Vagina (tissue), 2 donors: Measurements from ENCODE around the gene YTHDC2. TPM values are rescaled to one million over a fixed set of nuclear protein-coding genes. Genes with fewer than 3 reads are reported as not detected.

ENCODE experiments used
- DNase-seq, 2 donors: peaks; one replicate each; pipeline ENCODE4 v3.0.0-alpha.2; 2017; ENCODE audit errors: extremely low spot score in 2 of 2
- H3K27ac ChIP-seq: fragments of 200-600 bp; sonication (generic); one replicate; pipeline ENCODE4 v1.5.1; 2019
- H3K27me3 ChIP-seq: fragments of 200-600 bp; sonication (generic); one replicate; pipeline ENCODE4 v1.5.1; 2019
- H3K36me3 ChIP-seq, 2 donors: fragments of 200-600 bp; sonication (generic); one replicate each; pipeline ENCODE4 v1.5.1; 2017 to 2019
- H3K4me1 ChIP-seq: fragments of 200-600 bp; sonication (generic); one replicate; pipeline ENCODE4 v1.5.1; 2019
- H3K4me3 ChIP-seq, 2 donors: fragments of 200-600 bp; sonication (generic); 1 replicate in 1 of 2; 2 replicates in 1 of 2; pipeline ENCODE4 v1.5.1; 2016 to 2019
- H3K9me3 ChIP-seq: fragments of 200-600 bp; sonication (generic); one replicate; pipeline ENCODE4 v1.5.1; 2019
- POLR2A ChIP-seq, 2 donors: fragments of 450-650 bp; IDR thresholded peaks; one replicate each; pipeline ENCODE4 v1.6.1; 2017; ENCODE audit warnings: antibody characterized with exemption in 2 of 2, mild to moderate bottlenecking in 2 of 2, moderate library complexity in 2 of 2
- POLR2AphosphoS5 ChIP-seq, 2 donors: sonication (generic); formaldehyde crosslinking; IDR thresholded peaks; one replicate each; pipeline ENCODE4 v1.9.0; 2017; ENCODE audit warnings: antibody characterized with exemption in 2 of 2, mild to moderate bottlenecking in 2 of 2, low read depth in 1 of 2; ENCODE audit not compliant: insufficient read depth in 1 of 2
- intact Hi-C: fragments of 100-400 bp; cut with DNase I; formaldehyde crosslinking; loops from one replicate; pipeline ENCODE4 v1.15.1; 2023
- total RNA-seq: library from RNA; depleted of rRNA; stranded (reverse); fragments of >200 nt; gene quantifications from one replicate; pipeline ENCODE4 v1.2.3, GENCODE V29; 2016
- TF ChIP-seq, protein P1 (sequence below), 3 experiments: fragments of 450-650 bp in 2 of 3; fragments of 200-600 bp in 1 of 3; sonication (generic) in 1 of 3; IDR thresholded peaks; one replicate each; pipeline ENCODE4 v1.5.1; 2017 to 2019; ENCODE audit warnings: antibody characterized with exemption in 3 of 3, mild to moderate bottlenecking in 2 of 3, moderate library complexity in 2 of 3

YTHDC2 gene
- total RNA-seq, 1 donor from 2014 or later: 31.4 TPM

DNA sequence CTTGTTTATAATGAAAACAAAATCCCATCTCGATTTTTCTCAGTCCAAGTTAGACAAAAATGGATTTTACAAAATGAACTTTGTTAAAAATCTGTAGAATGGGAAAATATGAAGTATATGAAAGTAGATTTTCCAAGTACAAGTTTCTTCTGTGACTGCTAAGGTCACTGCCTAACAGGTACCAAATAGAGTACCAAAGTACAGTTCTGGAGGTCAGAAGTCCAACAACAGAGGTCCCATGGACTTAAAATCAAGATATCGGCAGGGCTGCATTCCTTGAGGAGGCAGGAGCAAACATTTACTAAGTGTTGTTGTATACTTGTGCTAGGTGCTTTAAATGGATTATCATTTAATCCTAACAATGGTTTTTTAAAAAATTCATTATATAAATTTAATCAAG, 5.9 kb downstream of the YTHDC2 start:
- TF ChIP-seq POLR2A (IDR thresholded peaks at IDR 0.05) (no peak), POLR2AphosphoS5 (IDR thresholded peaks at IDR 0.05; ENCODE audit: insufficient read depth in 1 of 2, low read depth in 1 of 2) (no peak)
- TF ChIP-seq, protein P1, sequence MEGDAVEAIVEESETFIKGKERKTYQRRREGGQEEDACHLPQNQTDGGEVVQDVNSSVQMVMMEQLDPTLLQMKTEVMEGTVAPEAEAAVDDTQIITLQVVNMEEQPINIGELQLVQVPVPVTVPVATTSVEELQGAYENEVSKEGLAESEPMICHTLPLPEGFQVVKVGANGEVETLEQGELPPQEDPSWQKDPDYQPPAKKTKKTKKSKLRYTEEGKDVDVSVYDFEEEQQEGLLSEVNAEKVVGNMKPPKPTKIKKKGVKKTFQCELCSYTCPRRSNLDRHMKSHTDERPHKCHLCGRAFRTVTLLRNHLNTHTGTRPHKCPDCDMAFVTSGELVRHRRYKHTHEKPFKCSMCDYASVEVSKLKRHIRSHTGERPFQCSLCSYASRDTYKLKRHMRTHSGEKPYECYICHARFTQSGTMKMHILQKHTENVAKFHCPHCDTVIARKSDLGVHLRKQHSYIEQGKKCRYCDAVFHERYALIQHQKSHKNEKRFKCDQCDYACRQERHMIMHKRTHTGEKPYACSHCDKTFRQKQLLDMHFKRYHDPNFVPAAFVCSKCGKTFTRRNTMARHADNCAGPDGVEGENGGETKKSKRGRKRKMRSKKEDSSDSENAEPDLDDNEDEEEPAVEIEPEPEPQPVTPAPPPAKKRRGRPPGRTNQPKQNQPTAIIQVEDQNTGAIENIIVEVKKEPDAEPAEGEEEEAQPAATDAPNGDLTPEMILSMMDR (IDR thresholded peaks at IDR 0.05): no peak
- Histone ChIP-seq H3K27me3 (no peaks in the 10 kb centered on the region), H3K9me3 (no peaks in the 10 kb centered on the region), H3K4me1 (peaks cover 32% of the 10 kb centered on the region), H3K4me3 (no peak overlapping the region), H3K27ac (no peak overlapping the region), H3K36me3 (peaks cover 0 to 7% of the 10 kb centered on the region in 2 donors)
- intact Hi-C loops: no loop called here
- DNase-seq: no peak

GRCh38 chr5:113520429-113520828, 6.9 kb downstream of the YTHDC2 start:
- Histone ChIP-seq H3K36me3 (peaks cover 0 to 7% of the 10 kb centered on the region in 2 donors), H3K9me3 (no peaks in the 10 kb centered on the region), H3K4me3 (no peak overlapping the region), H3K27ac (no peak overlapping the region), H3K4me1 (peaks cover 26% of the 10 kb centered on the region), H3K27me3 (no peaks in the 10 kb centered on the region)
- DNase-seq: no peak
- intact Hi-C loops: no loop called here
- TF ChIP-seq POLR2A (IDR thresholded peaks at IDR 0.05) (no peak), POLR2AphosphoS5 (IDR thresholded peaks at IDR 0.05; ENCODE audit: insufficient read depth in 1 of 2, low read depth in 1 of 2) (no peak)
- TF ChIP-seq, protein P1 (IDR thresholded peaks at IDR 0.05): no peak

DNA sequence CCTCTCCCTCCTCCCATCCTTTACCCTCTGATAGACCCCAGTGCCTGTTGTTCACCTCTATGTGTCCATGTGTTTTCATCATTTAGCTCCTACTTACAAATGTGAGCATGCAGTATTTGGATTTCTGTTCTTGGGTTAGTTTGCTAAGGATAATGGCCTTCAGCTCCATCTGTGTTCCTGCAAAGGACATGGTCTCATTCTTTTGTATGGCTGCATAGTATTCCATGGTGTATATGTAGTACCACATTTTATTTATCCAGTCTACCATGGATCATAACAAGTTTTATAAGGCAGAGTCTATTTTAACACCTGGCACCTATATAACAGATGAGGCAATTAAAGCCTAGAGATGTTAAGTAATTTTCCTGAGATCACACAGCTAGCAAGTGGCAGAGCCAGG, 7.4 kb downstream of the YTHDC2 start:
- TF ChIP-seq POLR2A (IDR thresholded peaks at IDR 0.05): no peak
- TF ChIP-seq POLR2AphosphoS5 (IDR thresholded peaks at IDR 0.05; ENCODE audit: insufficient read depth in 1 of 2, low read depth in 1 of 2): no peak
- TF ChIP-seq, protein P1 (IDR thresholded peaks at IDR 0.05): no peak
- no peak overlapping the region for H3K27ac ChIP-seq
- H3K4me3 ChIP-seq: no peak overlapping the region
- H3K27me3 ChIP-seq: no peaks in the 10 kb centered on the region
- intact Hi-C loops: no loop called here
- H3K9me3 ChIP-seq: no peaks in the 10 kb centered on the region
- DNase-seq: no peak
- peaks cover 0 to 7% of the 10 kb centered on the region in 2 donors for H3K36me3 ChIP-seq
- H3K4me1 ChIP-seq: peaks cover 21% of the 10 kb centered on the region

GRCh38 chr5:113523168-113523567, 9.7 kb downstream of the YTHDC2 start:
- Histone ChIP-seq H3K27ac (no peak overlapping the region), H3K27me3 (no peaks in the 10 kb centered on the region), H3K4me3 (no peak overlapping the region), H3K4me1 (peaks cover 15% of the 10 kb centered on the region), H3K9me3 (no peaks in the 10 kb centered on the region), H3K36me3 (peaks cover 0 to under 1% of the 10 kb centered on the region in 2 donors)
- TF ChIP-seq POLR2A (IDR thresholded peaks at IDR 0.05) (no peak), POLR2AphosphoS5 (IDR thresholded peaks at IDR 0.05; ENCODE audit: insufficient read depth in 1 of 2, low read depth in 1 of 2) (no peak)
- TF ChIP-seq, protein P1 (IDR thresholded peaks at IDR 0.05): no peak
- no peak for DNase-seq
- intact Hi-C loops: no loop called here

DNA sequence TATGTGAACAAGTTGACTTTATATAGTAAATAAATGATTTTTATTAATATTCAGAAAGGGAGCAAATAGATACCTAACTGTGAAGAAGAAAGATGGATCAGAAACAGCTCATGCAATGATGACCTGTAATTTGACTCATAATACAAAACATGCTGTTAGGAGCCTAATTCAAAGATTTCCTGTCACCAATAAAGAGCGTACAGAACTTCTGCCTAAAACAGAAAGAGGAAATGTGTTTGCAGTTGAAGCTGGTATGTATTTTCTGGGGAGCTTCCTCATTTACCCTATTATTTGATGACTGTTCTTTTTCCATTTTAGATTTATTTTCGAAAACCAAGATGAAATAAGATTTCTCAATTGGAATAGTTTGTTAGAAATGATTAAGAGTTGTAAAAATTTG, 11.4 kb downstream of the YTHDC2 start:
- no peak overlapping the region for H3K27ac ChIP-seq
- peaks cover 15% of the 10 kb centered on the region for H3K4me1 ChIP-seq
- H3K9me3 ChIP-seq: no peaks in the 10 kb centered on the region
- TF ChIP-seq POLR2AphosphoS5 (IDR thresholded peaks at IDR 0.05; ENCODE audit: insufficient read depth in 1 of 2, low read depth in 1 of 2) (no peak), POLR2A (IDR thresholded peaks at IDR 0.05) (no peak)
- TF ChIP-seq, protein P1 (IDR thresholded peaks at IDR 0.05): no peak
- peaks cover 0 to 3% of the 10 kb centered on the region in 2 donors for H3K36me3 ChIP-seq
- intact Hi-C loops: no loop called here
- H3K27me3 ChIP-seq: no peaks in the 10 kb centered on the region
- no peak overlapping the region for H3K4me3 ChIP-seq
- DNase-seq: no peak
